GM18519 (cell line): ENCODE data around the gene WNT9B.
"Not testable (repeated sequence)": the region's sequence is repeated elsewhere in the genome, so short reads cannot be mapped to it uniquely, and the experiment has no call there.

ENCODE experiments used
- ATAC-seq: cut with Tn5 transposase; IDR thresholded peaks from one replicate; pipeline ENCODE4 v1.9.1; 2021; ENCODE audit warnings: mild to moderate bottlenecking, moderate library complexity; ENCODE audit not compliant: unreplicated experiment, low FRiP score

The WNT9B gene

GRCh38 chr17:46821482-46822387 is 29.6 kb upstream of the WNT9B start:
- no peak for ATAC-seq

GRCh38 chr17:46822388-46822921 is 28.9 kb upstream of the WNT9B start:
- ATAC-seq: no peak

GRCh38 chr17:46823657-46824056 is 27.7 kb upstream of the WNT9B start:
- no peak for ATAC-seq

- no peak for ATAC-seq
Measured at GRCh38 chr17:46826116-46826515, 25.3 kb upstream of the WNT9B start.

GRCh38 chr17:46827274-46827673 is 24.1 kb upstream of the WNT9B start:
- no peak for ATAC-seq

DNA sequence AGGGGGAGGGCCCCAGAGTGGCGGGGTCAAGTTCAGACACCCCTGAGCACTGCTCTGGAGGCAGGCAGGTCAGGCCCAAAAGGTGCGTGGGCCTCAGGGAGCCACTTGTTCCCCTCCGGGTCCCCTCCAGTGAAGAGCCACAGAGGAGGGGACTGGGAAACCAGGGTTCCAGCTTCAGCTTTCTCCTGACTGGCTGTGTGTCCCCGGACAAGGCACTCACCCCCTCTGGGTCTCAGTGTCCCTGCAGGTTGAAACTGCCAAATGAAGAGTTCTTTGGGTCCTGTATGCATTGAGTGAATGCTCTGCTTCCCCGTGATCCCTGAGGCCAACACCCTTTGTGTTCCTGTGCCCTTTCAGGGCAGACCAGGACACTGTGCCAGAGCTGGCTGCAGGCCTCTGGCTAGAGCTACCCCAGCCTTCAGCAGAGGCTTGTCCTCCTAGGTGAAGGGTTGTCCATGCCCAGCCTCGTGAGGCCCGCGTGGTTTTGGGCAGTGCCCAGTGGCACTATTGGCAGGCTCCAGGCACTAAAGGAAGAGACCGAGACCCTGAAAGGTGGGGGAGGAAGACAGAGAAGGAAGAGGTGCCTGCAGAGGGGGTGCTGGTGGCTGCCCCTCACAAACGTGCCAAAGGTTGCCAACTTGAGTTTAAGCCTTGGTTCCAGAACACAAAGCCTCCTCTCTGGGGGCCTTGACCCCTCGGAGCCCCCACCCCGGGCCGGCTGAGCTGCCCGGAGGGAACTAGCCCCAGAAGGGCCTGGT is 19.6 kb upstream of the WNT9B start:
- ATAC-seq: no peak

GRCh38 chr17:46832331-46832821 is 19.0 kb upstream of the WNT9B start:
- no peak for ATAC-seq

DNA sequence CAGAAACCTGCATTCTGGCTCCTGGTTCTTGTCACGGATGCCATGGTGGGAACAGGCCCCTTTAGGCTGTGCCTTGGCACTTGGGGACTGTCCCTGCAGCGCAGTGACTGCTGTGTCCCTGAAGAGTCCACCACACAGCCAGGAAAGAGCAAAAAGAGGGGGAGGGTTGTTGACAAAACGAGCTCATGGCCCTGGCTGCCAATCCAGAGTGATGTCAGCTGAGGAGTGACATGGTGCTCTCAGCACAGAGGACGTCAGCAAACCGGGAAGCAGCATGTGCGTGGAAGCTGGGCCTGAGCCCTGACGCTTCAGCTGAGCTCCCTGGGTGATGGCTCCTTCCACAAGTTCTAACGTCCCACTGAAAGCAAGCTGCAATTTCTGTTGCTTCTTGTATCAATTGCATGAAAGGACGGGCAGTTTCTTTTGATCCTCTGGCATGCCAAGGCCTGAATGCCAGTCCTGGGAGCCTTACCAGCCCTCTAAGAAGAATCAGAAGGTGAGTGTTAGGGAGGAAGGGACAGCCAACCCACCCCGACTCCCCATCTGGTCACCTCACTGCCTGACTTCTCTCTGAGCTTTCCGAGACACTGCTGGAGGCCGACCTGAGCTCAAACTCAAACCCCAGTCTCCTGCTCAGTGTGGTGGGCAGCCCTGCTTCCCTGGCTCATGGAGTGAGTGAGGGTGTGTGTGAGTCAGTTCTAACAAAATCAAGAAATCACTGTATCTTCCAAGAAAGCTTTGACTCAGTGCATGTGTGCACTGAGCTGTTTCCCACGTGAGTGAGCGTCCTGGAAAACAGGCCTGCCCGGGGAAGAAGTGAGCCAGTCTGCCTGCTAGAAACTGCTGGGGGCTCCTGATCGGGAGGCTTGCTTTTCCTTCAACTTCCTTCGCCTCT is 18.2 kb upstream of the WNT9B start:
- ATAC-seq: no peak

DNA sequence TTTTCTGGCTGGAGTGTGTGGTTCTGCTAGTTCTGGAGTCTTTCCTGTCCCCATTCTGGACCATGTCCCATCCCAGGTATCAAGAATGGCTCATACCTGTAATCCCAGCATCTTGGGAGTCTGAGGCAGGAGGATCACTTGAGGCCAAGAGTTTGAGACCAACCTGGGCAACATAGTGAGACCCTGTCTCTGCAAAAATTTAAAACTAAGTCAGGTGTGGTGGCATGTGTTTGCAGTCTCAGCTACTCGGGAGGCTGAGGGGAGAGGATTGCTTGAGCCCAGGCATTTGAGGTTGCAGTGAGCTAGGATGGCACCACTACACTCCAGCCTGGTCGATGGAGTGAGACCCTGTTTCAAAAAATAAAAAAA is 17.6 kb upstream of the WNT9B start:
- ATAC-seq: no peak

GRCh38 chr17:46834846-46835245 is 16.5 kb upstream of the WNT9B start:
- no peak for ATAC-seq

DNA sequence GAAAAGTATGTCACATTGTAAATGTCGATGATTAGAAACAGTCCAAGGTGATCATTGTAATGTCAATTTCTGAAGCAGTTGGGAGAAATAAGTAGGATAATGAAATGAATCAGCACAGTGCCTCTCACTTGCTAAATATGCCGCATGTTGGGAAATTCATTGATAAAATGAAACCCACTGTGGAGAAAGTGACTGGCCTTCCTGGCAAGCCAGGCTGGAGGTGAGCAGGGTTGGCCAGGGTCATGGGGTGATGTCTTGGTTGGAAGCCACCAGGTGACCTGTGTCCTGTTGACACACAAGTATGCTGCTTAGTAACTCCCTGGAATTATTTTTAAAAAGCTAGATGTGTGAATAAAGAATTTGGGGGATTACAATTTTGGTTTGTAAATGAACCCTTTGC is 14.9 kb upstream of the WNT9B start:
- no peak for ATAC-seq

DNA sequence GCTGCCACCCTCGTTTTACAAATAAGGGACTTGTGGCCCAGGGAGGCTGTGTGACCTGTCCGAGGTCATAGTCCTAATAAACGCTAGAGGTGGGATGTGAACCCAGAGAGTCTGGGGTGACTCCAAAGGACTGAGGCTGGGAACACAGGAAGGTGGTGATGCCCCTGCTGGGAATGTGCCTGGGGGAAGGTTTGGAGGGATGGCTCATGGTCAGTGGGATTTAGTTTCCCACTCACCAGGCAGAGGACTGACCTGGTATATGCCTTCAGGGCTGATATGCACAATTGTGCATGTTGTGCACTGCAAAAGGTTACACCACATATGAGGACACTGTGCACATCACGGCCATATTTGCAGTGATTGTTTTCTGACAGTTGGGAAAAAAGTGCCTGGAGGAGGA is 13.9 kb upstream of the WNT9B start:
- ATAC-seq: no peak

DNA sequence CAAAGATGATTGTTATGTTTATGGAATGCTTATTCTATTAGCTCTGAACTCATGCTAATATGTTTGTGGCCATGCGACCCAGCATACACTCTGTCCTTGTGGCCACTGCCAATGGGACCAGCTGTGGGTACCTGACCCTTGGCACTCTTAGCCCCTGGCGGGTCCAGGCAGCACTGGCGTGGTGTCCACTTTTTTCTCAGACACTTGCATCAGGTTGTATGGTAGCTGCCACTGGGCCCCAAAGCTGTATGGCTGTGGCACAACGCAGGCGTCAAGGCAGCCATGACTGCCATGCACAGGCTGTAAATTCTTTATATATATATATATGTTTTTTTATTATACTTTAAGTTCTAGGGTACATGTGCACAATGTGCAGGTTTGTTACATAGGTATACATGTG is 12.2 kb upstream of the WNT9B start:
- ATAC-seq: no peak

GRCh38 chr17:46840596-46840995 is 10.8 kb upstream of the WNT9B start:
- not testable (repeated sequence) for ATAC-seq

DNA sequence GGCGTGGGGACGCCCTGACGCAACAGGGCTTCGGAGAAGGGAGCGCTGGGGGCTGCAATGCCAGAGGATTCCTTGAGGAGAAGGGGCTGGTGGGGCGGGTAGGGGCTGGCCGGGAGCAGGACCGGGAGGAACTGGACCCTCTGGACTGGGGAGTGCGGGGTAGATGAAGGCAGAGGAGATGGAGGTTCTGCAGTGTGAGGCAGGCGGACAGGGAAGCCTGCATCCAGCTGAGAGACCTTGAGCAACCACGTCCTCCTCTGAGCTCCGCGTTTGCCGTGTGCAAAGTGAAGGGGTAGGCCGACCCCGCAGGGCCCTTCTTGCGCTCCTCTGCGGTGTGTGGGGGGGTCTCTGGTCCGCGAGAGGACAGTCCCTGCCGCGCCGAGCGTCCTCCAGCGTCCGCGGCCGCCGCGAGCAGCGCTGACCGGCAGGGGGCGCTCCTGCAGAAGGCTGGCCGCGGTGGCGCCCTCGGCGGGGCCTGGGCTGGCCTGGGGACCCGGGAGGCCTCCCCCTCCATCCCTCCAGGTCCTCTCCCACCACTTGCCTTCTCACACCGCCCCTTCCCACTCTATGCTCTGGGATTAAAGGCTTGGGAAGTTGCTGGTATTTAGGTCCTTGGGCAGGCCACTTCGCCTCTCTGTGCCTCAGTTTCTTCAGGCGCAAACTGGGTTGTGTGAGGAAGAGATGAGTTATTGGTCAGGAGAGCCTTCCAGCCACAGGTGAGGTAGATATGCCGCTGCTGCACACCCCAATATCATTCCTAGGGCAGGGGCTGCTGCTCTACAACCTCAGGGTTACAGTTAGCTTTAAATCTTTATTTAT is 9.6 kb upstream of the WNT9B start:
- ATAC-seq: no peak

- no peak for ATAC-seq
Measured at GRCh38 chr17:46842835-46843234, 8.5 kb upstream of the WNT9B start.

- no peak for ATAC-seq
Measured at GRCh38 chr17:46847204-46848191, 3.9 kb upstream of the WNT9B start.

DNA sequence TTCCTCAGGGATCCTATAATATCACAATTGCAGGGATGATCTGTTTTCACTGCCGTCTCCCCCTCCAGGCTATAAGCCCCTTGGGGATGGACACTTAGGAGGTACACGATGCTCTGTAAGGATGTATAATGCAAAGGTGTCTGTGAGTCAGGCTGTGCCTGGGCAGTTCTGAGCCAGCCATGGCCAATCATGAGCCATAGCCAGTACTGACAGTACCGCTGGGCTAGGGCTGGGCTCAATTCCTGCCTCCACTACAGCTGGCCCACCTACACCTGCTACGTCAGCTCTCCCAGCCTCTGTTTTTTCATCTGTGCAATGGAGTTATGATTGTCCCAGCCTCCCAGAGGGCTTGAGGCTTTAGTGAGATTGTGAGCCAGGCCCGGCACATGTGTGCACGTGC is 2.8 kb upstream of the WNT9B start:
- no peak for ATAC-seq

DNA sequence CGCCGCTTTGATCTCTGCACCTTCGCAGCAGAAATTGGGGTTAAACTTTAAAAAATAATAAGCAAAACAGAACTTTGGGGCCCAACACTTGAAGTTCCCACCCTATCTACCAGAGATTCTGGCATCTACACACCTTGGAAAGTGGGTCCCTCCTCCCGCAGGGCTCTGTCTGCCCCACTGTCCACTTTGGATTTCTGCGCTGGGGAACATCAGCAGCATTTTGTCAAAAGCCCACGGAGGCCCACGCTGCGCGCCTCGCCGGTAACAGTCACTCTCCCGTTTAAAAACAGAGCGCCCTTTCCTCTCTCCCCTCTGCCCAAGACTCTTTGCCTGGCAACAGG is 725 bp upstream of the WNT9B start:
- ATAC-seq: no peak
